GM19025 (cell line): Measurements from ENCODE around the gene VTA1.
"Not testable (repeated sequence)": the region's sequence is repeated elsewhere in the genome, so short reads cannot be mapped to it uniquely, and the experiment has no call there.

Source experiments
- ATAC-seq: cut with Tn5 transposase; IDR thresholded peaks from one replicate; pipeline ENCODE4 v1.9.1; 2021; ENCODE audit warnings: mild to moderate bottlenecking, low read depth, moderate library complexity; ENCODE audit not compliant: unreplicated experiment

VTA1 gene

DNA sequence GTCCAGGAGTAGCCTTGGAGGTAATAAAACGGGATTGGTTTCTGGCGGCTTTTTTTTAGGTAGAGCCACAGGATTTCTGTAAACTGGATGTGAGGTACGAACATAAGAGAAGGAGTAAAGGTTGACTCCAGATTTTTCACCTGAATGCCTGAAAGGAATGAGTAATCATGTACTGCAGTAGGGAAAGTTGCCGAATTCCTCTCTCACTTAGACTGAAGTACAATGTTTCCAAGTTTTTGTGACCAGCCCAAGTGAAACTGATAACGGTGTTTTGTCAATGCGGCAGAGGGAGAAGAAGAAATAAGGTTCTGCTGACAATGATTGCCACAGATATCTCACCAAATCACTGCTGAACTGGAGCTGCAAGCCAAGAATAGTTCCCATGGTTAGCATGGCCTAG is 75.0 kb downstream of the VTA1 start:
- ATAC-seq: no peak

DNA sequence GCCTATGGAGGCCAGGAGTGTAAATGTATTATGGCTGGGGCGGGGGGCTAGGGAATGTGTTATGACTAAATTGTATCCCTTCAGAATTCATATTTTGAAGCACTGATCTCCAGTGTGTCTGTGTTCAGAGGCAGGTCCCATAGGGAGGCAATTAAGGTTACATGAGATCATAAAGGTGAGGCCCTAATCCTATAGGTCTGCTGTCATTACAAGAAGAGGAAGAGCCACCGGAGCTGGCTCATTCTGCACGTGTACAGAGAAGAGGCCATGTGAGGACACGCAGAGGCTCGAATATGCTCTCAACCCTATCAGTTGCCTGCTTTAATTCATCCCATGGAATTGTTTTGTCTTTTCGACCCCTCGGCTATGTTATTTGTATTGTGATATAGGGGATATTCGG is 76.9 kb downstream of the VTA1 start:
- no peak for ATAC-seq

DNA sequence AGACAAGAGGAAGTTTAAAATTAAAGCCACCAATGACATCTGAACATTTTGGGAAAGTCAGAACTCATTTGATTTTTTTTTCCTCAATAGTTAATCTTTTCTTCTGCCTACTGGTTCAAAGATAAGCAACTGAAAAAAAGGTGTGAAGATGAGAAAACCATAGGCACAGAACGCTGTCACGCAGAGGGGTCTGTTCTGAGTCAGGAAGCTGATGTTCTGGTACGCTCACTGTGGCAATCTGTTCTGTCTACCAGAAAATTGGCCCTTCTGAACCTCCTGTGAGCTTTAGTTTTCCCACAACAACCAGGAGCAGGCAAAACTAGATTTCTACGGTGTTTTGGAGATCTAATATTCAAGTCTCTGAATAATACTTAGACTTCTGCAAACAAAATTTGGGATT is 78.1 kb downstream of the VTA1 start:
- no peak for ATAC-seq

DNA sequence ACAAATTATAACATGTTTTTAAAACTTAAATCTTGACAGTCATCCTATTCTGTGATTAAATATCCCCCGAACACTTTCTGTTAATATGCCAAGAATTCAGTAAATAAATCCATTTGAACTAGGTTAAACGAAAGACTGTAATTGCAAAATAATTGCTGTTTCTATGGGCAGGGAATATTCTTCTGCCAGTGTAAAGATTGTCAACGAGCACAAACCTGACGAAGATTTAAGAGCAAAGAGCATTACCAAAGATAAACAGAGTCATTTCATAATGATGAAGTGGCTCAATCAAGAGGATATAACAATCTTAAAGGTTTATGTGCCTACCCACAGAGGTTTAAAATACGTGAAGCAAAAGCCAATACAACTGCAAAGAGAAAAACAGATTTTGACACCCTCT is 78.5 kb downstream of the VTA1 start:
- no peak for ATAC-seq

DNA sequence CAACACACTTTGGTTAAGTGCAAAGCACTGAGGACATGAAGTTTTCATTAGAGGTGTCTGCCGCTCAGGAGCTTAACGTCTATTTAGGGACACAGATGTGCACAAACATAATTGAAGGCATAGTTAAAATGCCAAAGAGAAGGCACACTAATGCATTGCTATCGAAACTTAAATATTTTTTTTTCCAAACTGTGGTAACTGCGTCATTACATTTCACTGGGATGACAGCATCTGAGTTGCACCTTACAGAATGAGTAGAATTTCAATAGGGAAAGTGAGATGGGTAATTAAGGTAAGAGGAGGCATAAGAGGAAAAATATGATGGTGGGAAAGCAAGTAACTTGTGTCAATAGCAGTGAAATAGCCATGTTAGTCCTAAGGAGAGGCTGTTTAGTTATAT is 79.7 kb downstream of the VTA1 start:
- ATAC-seq: no peak

DNA sequence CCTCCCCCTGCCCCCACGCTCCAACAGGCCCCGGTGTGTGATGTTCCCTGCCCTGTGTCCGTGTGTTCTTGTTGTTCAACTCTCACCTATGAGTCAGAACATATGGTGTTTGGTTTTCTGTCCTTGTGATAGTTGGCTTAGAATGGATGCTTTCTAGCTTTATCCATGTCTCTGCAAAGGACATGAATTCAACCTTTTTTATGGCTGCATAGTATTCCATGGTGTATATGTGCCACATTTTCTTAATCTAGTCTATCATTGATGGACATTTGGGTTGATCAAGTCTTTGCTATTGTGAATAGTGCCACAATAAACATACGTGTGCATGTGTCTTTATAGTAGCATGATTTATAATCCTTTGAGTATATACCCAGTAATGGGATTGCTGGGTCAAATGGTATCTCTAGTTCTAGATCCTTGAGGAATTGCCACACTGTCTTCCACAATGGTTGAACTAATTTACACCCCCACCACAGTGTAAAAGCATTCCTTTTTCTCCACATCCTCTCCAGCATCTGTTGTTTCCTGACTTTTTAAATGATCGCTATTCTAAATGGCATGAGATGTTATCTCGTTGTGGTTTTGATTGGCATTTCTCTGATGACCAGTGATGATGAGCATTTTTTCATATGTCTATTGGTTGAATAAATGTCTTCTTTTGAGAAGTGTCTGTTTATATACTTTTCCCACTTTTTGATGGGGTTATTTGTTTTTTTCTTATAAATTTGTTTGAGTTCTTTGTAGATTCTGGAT is 82.6 kb downstream of the VTA1 start:
- not testable (repeated sequence) for ATAC-seq

DNA sequence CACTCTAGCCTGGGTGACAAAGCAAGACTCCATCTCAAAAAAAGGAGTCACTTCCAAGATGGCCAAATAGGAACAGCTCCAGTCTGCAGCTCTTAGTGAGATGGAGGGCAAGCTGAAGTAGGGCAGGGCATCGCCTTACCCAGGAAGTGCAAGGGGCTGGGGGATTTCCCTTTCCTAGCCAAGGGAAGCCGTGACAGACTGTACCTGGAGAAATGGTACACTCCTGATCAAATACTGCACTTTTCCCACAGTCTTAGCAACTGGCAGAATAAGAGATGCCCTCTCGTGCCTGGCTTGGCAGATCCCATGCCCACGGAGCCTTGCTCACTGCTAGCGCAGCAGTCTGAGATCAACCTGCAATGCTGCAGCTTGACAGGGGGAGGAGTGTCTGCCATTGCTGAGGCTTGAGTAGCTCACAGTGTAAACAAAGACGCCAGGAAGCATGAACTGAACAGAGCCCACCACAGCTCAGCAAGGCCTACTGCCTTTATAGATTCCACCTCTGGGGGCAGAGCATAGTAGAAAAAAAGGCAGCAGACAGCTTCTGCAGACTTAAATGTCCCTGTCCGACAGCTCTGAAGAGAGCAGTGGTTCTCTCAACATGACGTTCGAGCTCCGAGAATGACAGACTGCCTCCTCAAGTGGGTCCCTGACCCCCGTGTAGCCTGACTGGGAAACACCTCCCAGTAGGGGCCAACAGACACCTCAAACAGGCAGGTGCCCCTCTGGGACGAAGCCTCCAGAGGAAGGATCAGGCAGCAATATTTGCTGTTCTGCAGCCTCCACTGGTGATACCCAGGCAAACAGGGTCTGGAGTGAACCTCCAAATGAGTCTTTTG is 85.4 kb downstream of the VTA1 start:
- not testable (repeated sequence) for ATAC-seq

DNA sequence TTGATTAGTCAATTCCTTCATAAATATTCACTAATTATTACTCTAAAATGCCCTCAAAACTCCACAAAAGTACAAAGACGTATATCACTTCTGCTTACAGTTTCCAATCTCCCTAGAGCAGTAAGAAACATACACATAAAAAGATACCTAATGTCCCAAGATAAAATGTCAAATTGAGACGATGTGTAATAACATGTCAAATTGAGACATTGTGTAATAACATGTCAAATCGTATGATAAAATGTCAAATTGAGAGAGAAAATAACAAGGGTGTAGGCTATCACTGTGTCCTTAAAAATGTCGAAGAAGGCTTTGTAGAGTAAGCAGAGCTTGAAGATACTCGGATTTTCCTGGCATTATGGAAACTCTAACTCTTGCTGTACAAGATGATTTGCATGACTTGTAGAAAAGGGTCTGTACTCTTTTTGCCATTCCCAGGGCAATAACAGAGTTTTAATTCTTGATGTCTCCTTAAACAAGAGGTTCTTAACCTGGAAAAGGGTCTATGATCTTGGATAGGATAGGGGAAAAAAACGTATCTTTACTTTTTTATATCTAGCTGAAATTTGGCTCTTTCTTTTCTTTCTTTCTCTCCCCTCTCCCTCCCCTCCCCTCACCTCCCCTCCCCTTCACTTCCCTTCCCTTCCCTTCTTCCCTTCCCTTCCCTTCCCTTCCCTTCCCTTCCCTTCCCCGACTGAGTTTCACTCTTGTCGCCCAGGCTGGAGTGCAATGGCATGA is 87.1 kb downstream of the VTA1 start:
- ATAC-seq: no peak

DNA sequence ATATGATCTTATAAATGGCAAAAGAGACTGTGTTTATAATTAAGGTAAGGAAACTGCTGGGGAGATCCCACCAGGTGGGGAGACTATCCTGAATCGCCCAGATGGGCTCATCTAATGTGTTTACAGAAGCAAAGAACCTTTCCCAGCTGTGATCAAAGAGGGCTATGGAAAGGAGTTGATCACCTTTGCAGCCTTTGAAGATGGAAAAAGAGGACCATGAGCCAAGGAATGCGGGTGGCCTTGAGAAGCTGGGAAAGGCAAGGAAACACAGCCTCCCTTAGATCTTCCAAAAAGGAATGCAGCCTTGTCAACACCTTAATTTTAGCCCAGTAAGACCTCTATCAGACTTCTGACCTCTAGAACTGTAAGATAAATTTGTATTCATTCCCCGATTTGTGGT is 88.2 kb downstream of the VTA1 start:
- ATAC-seq: no peak

DNA sequence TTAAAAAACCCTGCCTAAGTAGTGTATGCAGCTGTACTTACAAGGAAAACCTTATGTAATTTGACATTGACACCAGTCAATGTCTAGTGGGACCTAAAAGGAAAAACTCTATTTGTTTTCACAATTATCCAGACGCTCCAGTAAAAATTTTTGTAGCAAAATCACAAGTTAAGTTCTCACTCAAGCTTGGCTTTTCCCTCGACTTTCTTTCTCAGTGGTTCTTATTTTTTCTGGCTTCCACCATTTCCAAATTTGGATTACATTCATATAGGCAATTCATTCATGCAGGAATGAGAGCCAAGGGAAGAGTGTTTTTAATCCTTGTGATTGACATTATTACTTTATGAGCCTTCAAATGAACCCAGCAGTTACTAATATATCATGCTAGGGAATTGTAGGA is 88.7 kb downstream of the VTA1 start:
- no peak for ATAC-seq

DNA sequence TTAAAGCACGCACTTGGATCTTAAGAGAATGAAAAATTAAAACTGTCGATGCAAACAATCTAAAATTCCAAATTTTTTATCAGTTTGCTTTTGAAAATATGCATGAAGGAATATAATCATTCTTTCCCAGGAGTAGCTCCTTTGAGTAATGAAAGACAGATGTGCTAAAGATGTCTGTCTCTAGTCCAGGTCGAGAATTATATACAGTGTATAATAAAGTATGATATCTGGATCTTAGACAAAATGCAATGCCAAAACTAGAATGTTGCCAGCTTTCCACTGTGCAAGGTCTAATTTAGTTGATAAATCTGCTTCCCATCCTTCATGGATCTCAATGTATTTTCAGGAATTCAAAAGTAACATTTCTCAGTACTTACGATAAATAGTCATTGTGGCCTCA is 89.6 kb downstream of the VTA1 start:
- ATAC-seq: no peak

DNA sequence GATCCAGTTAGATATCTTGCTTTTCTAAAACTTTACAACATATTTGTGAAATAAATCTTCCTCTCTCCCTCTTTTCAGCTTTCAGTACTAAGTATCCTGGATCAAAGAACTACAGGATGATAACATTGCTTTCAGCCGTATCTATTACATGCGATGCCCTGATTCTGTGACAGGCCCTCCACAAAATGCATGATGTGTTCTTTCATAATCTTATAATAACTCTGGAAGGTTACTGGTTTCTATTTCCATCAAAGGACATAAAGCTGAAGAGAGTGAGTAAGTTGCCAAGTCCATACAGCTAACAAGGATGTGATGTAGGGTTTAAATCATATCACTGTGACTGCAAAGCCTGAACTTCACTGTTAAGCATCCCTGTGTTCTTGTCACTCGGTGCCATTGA is 91.8 kb downstream of the VTA1 start:
- ATAC-seq: no peak

DNA sequence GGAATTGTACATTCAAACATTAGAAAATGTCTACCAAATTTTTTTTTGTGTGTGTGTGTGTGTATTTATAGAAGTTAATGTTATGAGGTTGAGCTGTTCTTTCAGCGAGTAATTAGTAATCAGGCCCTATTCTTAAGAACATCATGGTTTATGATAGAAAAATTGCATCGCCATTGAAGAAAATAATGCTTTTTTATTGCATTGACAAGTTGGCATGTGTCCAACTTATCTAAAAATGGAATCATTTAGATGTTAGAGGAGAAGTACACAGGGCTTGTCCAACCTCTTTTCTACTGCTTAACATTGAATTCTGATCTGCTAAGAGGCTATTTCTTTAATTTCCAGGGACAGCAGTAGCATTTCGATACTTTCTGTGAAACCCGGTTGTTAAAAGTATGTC is 93.1 kb downstream of the VTA1 start:
- no peak for ATAC-seq

DNA sequence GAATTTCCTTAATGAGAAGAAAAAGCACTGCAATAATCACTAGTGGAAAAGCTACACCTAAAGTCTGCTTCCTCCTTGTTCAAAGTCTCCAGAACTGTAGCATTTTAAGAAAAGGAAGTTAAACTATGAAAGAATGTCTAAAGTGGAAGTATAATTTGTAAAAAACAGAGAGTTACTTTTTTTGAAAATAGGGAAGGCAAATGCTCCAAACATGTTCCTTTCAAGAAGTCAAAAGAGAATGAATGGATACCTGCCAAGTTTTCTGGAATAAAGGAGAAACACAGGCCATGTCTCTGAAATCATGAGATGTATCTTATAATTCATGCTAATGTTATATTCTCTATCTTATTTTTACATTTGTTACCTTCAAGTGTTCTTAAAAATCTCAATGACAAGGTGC is 94.0 kb downstream of the VTA1 start:
- ATAC-seq: no peak

DNA sequence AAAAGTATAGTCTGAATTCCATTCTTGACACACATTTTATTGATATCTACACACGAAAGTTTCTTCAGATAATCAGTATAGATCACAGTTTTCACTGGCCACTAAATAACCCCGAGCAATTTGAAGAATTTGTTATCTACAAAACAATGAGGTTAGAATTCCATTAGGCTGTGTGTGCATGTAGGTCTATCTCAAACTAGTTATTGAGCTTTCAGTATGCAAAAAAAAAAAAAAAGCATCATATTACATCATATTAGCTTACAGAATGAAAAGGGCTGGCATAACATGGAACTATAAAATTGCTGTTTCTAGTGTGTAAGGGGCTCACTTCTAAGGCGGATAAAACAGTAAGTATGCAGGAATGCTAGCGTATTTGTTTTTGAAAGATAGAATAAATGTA is 95.2 kb downstream of the VTA1 start:
- no peak for ATAC-seq

DNA sequence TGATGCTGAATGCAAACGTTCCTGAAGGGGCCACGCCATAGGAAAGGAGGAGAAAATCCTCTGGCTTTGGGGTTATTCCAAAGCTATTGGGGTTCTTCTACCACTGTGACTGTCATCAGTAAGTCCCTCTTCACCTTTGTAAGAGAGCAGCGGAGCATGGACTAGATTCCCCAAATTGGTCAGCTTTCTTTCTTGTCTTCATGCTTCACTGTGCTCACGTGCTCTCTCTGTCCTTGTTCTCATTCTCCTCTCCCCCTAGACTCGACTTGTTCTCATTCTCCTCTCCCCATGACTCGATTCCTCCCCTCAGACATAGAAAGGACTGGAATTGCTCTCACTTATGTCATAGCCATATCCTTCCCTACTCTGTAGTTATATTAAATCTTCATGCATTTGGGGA is 99.9 kb downstream of the VTA1 start:
- no peak for ATAC-seq

DNA sequence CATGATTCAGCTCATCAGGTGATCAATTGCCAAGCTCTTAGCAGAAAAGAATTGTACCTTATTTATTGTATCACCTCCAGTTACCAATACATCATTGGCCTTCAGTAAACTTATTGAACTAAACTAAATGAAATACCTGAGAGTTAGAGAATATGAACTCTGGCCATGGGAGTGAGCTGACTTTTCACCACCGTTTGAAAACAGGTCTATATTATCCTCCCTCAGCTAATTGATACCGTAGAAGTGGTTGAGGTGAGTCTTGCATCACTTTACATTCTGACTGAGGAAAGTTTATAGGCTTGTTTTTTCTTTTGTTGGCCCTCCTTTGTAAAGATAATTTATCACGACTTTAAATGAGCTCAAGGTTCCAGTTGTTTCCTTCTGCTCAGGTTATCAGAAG is 102.2 kb downstream of the VTA1 start:
- no peak for ATAC-seq

DNA sequence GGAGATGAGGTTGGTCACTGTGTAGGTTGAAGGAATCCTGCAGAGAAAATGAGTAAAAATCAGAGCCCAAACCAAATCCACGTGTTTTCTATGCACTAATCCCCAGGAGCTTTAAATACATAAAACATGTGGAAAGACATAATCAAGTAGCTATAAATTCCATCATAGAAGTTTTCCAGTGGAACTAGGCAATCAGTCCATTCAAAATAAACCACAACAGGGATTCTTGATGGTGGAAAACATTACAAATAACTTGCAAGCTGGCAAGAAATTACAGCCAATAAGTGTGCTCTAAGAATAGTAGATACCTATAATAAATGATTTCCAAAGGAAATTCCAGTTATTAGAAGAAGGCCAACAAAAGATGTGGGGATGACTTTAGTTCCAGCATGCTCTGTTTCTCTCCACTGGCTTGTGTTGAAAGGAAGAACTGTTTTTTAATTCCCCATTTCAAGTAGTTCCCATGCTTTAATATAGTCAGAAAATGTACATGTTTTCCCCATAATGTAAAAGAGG is 104.9 kb downstream of the VTA1 start:
- ATAC-seq: no peak

DNA sequence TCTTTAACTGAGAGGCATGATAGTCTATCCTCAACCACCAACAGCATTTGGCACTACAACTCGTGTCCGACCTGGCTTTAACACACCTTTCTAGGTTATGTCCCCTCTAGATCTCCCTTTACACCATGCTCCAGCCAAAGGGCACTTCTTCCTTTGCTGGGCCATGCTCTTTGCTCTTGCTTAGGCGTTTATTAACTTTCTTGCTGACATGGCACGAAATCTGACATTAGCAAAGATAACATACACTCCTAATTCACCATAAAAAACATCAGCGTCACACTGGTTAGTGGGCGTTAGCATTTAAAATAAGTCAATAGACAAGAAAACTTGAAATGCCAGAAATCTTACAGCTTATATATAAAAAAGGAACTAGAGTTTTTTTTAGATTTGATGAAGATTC is 107.5 kb downstream of the VTA1 start:
- ATAC-seq: no peak

DNA sequence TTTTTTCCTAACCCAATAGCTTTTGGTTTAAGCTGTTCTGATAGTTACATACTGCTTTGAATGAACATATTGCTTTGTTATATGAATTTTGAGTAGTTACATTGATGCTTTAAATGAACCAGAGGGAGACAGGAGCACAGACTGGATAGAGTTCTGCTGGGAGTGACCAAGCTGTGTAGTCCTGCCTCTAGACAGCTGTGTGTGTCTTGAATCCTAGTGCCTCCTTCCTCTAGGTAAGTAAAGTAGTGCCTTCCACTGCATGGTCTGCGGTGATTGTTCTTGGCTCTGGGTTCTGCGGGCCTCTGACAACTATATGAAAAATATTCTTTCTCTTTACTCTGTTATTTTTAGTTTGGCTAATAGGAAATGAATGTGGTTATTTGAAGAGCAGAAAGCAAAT is 108.7 kb downstream of the VTA1 start:
- no peak for ATAC-seq

DNA sequence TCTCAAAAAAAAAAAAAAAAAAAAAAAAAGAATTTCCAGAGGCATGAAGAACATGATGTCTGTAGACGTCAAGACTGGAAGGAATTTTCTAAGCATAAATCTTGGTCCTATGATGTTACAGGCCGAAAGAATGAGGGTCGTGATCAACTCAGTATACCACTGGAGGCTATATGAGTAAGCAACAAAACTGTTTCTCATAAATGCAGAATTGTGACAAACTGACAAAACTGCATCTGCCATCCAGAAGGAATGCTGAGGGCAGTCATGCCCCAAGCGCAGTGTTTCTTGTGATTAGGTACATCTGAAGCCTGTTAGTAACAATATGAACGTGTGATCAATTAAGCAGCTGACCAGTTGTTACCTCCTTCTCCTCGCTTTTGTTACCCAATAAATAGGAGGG is 111.2 kb downstream of the VTA1 start:
- ATAC-seq: no peak
